ENCODE results near the gene CKAP4. TPM values are rescaled to one million over a fixed set of nuclear protein-coding genes. Genes with fewer than 3 reads are reported as not detected.

CKAP4 gene
- total and polyA plus RNA-seq, 10 of the 15 experiments (the other 5 are each of a cell fraction or from before 2014, with no cell fraction given) = 0.39 to 23.6 (median 11.1) TPM

DNA sequence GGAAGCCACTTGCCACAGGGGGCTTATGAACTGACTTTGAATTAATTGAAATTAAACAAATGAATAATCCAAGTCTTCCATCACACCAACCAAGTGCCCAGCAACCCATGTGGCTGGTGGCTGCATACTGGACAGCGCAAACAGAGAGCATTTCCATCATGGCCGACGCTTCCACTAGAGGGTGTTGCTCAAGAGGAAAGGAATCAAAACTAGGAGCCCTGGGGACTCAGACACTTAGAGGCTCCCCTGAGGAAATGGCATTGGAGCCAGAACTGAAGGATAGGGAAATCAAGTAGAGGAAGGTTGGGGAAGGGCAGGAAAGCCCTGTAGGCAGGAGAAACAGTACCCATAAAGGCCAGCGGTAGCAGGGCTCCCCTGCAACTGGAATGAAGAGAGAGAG is 58.5 kb downstream of the CKAP4 start (continued):
- TF ChIP-seq, protein P1, sequence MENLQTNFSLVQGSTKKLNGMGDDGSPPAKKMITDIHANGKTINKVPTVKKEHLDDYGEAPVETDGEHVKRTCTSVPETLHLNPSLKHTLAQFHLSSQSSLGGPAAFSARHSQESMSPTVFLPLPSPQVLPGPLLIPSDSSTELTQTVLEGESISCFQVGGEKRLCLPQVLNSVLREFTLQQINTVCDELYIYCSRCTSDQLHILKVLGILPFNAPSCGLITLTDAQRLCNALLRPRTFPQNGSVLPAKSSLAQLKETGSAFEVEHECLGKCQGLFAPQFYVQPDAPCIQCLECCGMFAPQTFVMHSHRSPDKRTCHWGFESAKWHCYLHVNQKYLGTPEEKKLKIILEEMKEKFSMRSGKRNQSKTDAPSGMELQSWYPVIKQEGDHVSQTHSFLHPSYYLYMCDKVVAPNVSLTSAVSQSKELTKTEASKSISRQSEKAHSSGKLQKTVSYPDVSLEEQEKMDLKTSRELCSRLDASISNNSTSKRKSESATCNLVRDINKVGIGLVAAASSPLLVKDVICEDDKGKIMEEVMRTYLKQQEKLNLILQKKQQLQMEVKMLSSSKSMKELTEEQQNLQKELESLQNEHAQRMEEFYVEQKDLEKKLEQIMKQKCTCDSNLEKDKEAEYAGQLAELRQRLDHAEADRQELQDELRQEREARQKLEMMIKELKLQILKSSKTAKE (IDR thresholded peaks at IDR 0.05; ENCODE audit: low read depth, poor library complexity, severe bottlenecking) = no peak

GRCh38 chr12:106188256-106188655 is 59.6 kb downstream of the CKAP4 start:
- H2AFZ ChIP-seq (ENCODE audit: control insufficient read depth, low read depth, low read length) = no peak overlapping the region
- CTCF ChIA-PET = no interaction called here

More at GRCh38 chr12:106188256-106188655, 59.6 kb downstream of the CKAP4 start:
- FAIRE-seq (no peak), ATAC-seq (no peak), DNase-seq (ENCODE audit: low read depth, low spot score) (no peak)
- Histone ChIP-seq H3K27ac (ENCODE audit: control insufficient read depth, insufficient read depth) (no peak overlapping the region), H4K20me1 (ENCODE audit: control insufficient read depth, insufficient read depth) (no peaks in the 10 kb centered on the region), H3K27me3 (replicated peaks in 1 of 2; ENCODE audit: control insufficient read depth in 2 of 2, insufficient read depth in 2 of 2, low read length in 1 of 2) (peaks cover 0 to 2% of the 10 kb centered on the region in 2 experiments; a peak in 2 of 4 replicates), H3K9me3 (replicated peaks; ENCODE audit: control insufficient read depth, insufficient read depth, low read length) (no peaks in the 10 kb centered on the region), H3K36me3 (ENCODE audit: control insufficient read depth in 2 of 2, insufficient read depth in 2 of 2, low read length in 1 of 2) (no peaks in the 10 kb centered on the region), H3K4me1 (ENCODE audit: control insufficient read depth, insufficient read depth, low read length) (no peaks in the 10 kb centered on the region), H3K79me2 (ENCODE audit: control insufficient read depth, insufficient read depth, low read length) (no peaks in the 10 kb centered on the region), H3K4me3 (no peak overlapping the region), H3K9ac (ENCODE audit: control insufficient read depth, insufficient read depth, low read length) (no peak overlapping the region), H3K4me2 (ENCODE audit: control insufficient read depth, insufficient read depth) (no peak overlapping the region)
- in situ Hi-C loops (cut with MboI) = no loop called here
- no TSS peak for BruUV-seq (replicated peaks)
- SMC1A ChIA-PET (ENCODE audit: uncharacterized antibody, unreplicated experiment) = no interaction called here
- intact Hi-C loops (cut with micrococcal nuclease; ENCODE audit: unreplicated experiment) = no loop called here
- POLR2A ChIA-PET = no interaction called here
- TF ChIP-seq POLR2A (IDR thresholded peaks at IDR 0.05; ENCODE audit: low read depth, low read length) (no peak), NFIC (IDR thresholded peaks at IDR 0.05; ENCODE audit: low read depth, low read length) (no peak)
- 33% methylated on average over 10 of the region's 10 CpGs for WGBS (ENCODE audit: insufficient coverage, insufficient replicate concordance, low lambda C conversion rate, missing lambda C conversion rate)
- RAD21 ChIA-PET (ENCODE audit: unreplicated experiment) = no interaction called here

Small RNAs within 50 kb of the gene (small RNA-seq; reads per million reads assigned to genes)
- not detected for gene RNU7-94P

Other genes starting within 250 kb of the CKAP4 start
- gene NUAK1, start 109.1 kb downstream of the CKAP4 start, total RNA-seq (2014; rRNA removed) = 0.11 and 0.76 TPM in 2 replicates
- gene NUAK1, start 109.1 kb downstream of the CKAP4 start, total RNA-seq (2014; rRNA removed; fragmentation: Illumina TruSeq; extraction: Trizol) = 0.09 and 0.23 TPM in 2 replicates
- 0.08 and 0.27 TPM in 2 replicates for gene NUAK1, start 109.1 kb downstream of the CKAP4 start, total RNA-seq (2021)
- 0.42 and 0.46 TPM in 2 replicates for gene NUAK1, start 109.1 kb downstream of the CKAP4 start, polyA plus RNA-seq (2011; rRNA removed)
- gene NUAK1, start 109.1 kb downstream of the CKAP4 start, polyA plus RNA-seq (2014; fragmentation: Illumina TruSeq; extraction: Trizol) = 0.06 TPM in 1 of 2 replicates, not detected in the other
- gene NUAK1, start 109.1 kb downstream of the CKAP4 start, polyA plus RNA-seq (2014; fragmentation: Nextera tagmentation; extraction: Ambion mirVana) = under 1 TPM; 0.03 to 0.04 TPM
- 0.05 and 0.08 TPM in 2 replicates for gene NUAK1, start 109.1 kb downstream of the CKAP4 start, polyA plus RNA-seq (2014; rRNA removed)
- not detected for gene NUAK1, start 109.1 kb downstream of the CKAP4 start, polyA plus RNA-seq (2016; fragmentation: Nextera tagmentation; extraction: Ambion mirVana)
- gene TCP11L2, start 54.7 kb upstream of the CKAP4 start, total RNA-seq (2014; rRNA removed) = 1.1 and 1.4 TPM in 2 replicates
- gene TCP11L2, start 54.7 kb upstream of the CKAP4 start, total RNA-seq (2014; rRNA removed; fragmentation: Illumina TruSeq; extraction: Trizol) = 1.6 and 1.8 TPM in 2 replicates
- 1.4 and 1.9 TPM in 2 replicates for gene TCP11L2, start 54.7 kb upstream of the CKAP4 start, total RNA-seq (2021)
- gene TCP11L2, start 54.7 kb upstream of the CKAP4 start, polyA plus RNA-seq (2011; rRNA removed) = 5.0 and 6.9 TPM in 2 replicates
- 0.48 and 0.66 TPM in 2 replicates for gene TCP11L2, start 54.7 kb upstream of the CKAP4 start, polyA plus RNA-seq (2014; fragmentation: Illumina TruSeq; extraction: Trizol)
- under 1 TPM; 0.18 to 0.29 TPM for gene TCP11L2, start 54.7 kb upstream of the CKAP4 start, polyA plus RNA-seq (2014; fragmentation: Nextera tagmentation; extraction: Ambion mirVana)
- gene TCP11L2, start 54.7 kb upstream of the CKAP4 start, polyA plus RNA-seq (2014; rRNA removed) = 0.79 and 1.2 TPM in 2 replicates
- under 1 TPM; 0.20 to 0.28 TPM for gene TCP11L2, start 54.7 kb upstream of the CKAP4 start, polyA plus RNA-seq (2016; fragmentation: Nextera tagmentation; extraction: Ambion mirVana)
- gene POLR3B, start 109.7 kb upstream of the CKAP4 start, total RNA-seq (2014; rRNA removed) = 6.5 and 7.6 TPM in 2 replicates
- 7.5 and 8.5 TPM in 2 replicates for gene POLR3B, start 109.7 kb upstream of the CKAP4 start, total RNA-seq (2014; rRNA removed; fragmentation: Illumina TruSeq; extraction: Trizol)
- 7.6 and 7.9 TPM in 2 replicates for gene POLR3B, start 109.7 kb upstream of the CKAP4 start, total RNA-seq (2021)
- 8.1 and 8.9 TPM in 2 replicates for gene POLR3B, start 109.7 kb upstream of the CKAP4 start, polyA plus RNA-seq (2011; rRNA removed)
- 9.9 and 10.2 TPM in 2 replicates for gene POLR3B, start 109.7 kb upstream of the CKAP4 start, polyA plus RNA-seq (2014; fragmentation: Illumina TruSeq; extraction: Trizol)
- gene POLR3B, start 109.7 kb upstream of the CKAP4 start, polyA plus RNA-seq (2014; fragmentation: Nextera tagmentation; extraction: Ambion mirVana) = 1 to 10 TPM; 2.3 to 4.3 TPM
- gene POLR3B, start 109.7 kb upstream of the CKAP4 start, polyA plus RNA-seq (2014; rRNA removed) = 5.5 and 7.0 TPM in 2 replicates
- 10 to 100 TPM; 10.4 to 10.5 TPM for gene POLR3B, start 109.7 kb upstream of the CKAP4 start, polyA plus RNA-seq (2016; fragmentation: Nextera tagmentation; extraction: Ambion mirVana)